ENCODE measurements around the gene XXYLT1. TPM values are rescaled to one million over a fixed set of nuclear protein-coding genes. Genes with fewer than 3 reads are reported as not detected.

The XXYLT1 gene
- total RNA-seq, 1 experiment from 2014 or later = 53.9 TPM

GRCh38 chr3:195282961-195283360 is 12.0 kb upstream of the XXYLT1 start:
- CTCF ChIA-PET = no interaction called here
- POLR2A ChIA-PET (ENCODE audit: low non-redundant PET) = no interaction called here
- no peak for DNase-seq (ENCODE audit: low spot score)
- Histone ChIP-seq H3K27me3 (replicated peaks; ENCODE audit: insufficient read depth, low read depth, low read length, poor library complexity) (no peaks in the 10 kb centered on the region), H3K4me1 (ENCODE audit: insufficient read depth, low read length, poor library complexity, severe bottlenecking) (no peaks in the 10 kb centered on the region), H3K27ac (ENCODE audit: low read depth, low read length, poor library complexity, severe bottlenecking) (no peak overlapping the region), H3K4me3 (ENCODE audit: low read depth, low read length, poor library complexity, severe bottlenecking) (no peak overlapping the region), H3K36me3 (ENCODE audit: insufficient read depth, low read length, poor library complexity, severe bottlenecking) (peaks cover 3% of the 10 kb centered on the region), H3K9me3 (ENCODE audit: low read depth, low read length, poor library complexity, severe bottlenecking) (no peaks in the 10 kb centered on the region)
- no TSS peak for BruUV-seq (replicated peaks)
- intact Hi-C loops (cut with micrococcal nuclease; ENCODE audit: unreplicated experiment) = no loop called here
- TF ChIP-seq EZH2 (IDR thresholded peaks at IDR 0.05; ENCODE audit: borderline replicate concordance, low read depth, low read length, poor library complexity, severe bottlenecking) = no peak
- no peak for TF ChIP-seq CTCF (conservative IDR thresholded peaks at IDR 0.05; ENCODE audit: low read depth, low read length)

- no peaks in the 10 kb centered on the region for H3K9me3 ChIP-seq (ENCODE audit: low read depth, low read length, poor library complexity, severe bottlenecking)
- H3K4me1 ChIP-seq (ENCODE audit: insufficient read depth, low read length, poor library complexity, severe bottlenecking) = peaks cover 12% of the 10 kb centered on the region
- ChIA-PET CTCF (no interaction called here), POLR2A (ENCODE audit: low non-redundant PET) (no interaction called here)
- no peak for DNase-seq (ENCODE audit: low spot score)
- no peak for TF ChIP-seq CTCF (conservative IDR thresholded peaks at IDR 0.05; ENCODE audit: low read depth, low read length)
- TF ChIP-seq EZH2 (IDR thresholded peaks at IDR 0.05; ENCODE audit: borderline replicate concordance, low read depth, low read length, poor library complexity, severe bottlenecking) = no peak
- no peak overlapping the region for H3K4me3 ChIP-seq (ENCODE audit: low read depth, low read length, poor library complexity, severe bottlenecking)
- no peaks in the 10 kb centered on the region for H3K27me3 ChIP-seq (replicated peaks; ENCODE audit: insufficient read depth, low read depth, low read length, poor library complexity)
- H3K36me3 ChIP-seq (ENCODE audit: insufficient read depth, low read length, poor library complexity, severe bottlenecking) = no peaks in the 10 kb centered on the region
- H3K27ac ChIP-seq (ENCODE audit: low read depth, low read length, poor library complexity, severe bottlenecking) = no peak overlapping the region
- BruUV-seq (replicated peaks) = no TSS peak
- intact Hi-C loops (cut with micrococcal nuclease; ENCODE audit: unreplicated experiment) = loop anchor here (5.0 kb wide), 1 partner anchor 168 kb away; the partner anchor contains the start of gene ACAP2
Observed at GRCh38 chr3:195274259-195274966, 3.5 kb upstream of the XXYLT1 start.

GRCh38 chr3:195271410-195272243 is 668 bp upstream of the XXYLT1 start:
- intact Hi-C loops (cut with micrococcal nuclease; ENCODE audit: unreplicated experiment) = loop anchor here (1.0 to 5.0 kb wide), 3 partner anchors 171 to 579 kb away; partner anchors contain the start of gene ACAP2
- BruUV-seq (replicated peaks) = TSS peak; percentile 75
- CTCF ChIA-PET = interaction anchor here (0.5 to 2.4 kb wide), 14 partner anchors 9 to 600 kb away, joined by 3 to 18 read pairs (median 4); partner anchors contain the start of genes ACAP2 and LSG1

More at GRCh38 chr3:195271410-195272243, 668 bp upstream of the XXYLT1 start:
- DNase-seq (ENCODE audit: low spot score) = peak; percentile 95
- no peaks in the 10 kb centered on the region for H3K9me3 ChIP-seq (ENCODE audit: low read depth, low read length, poor library complexity, severe bottlenecking)
- TF ChIP-seq EZH2 (IDR thresholded peaks at IDR 0.05; ENCODE audit: borderline replicate concordance, low read depth, low read length, poor library complexity, severe bottlenecking) (no peak), CTCF (conservative IDR thresholded peaks at IDR 0.05; ENCODE audit: low read depth, low read length) (peak; percentile 99)
- peak overlapping the region; percentile 67 for H3K4me3 ChIP-seq (ENCODE audit: low read depth, low read length, poor library complexity, severe bottlenecking)
- H3K36me3 ChIP-seq (ENCODE audit: insufficient read depth, low read length, poor library complexity, severe bottlenecking) = no peaks in the 10 kb centered on the region
- peaks cover 16% of the 10 kb centered on the region for H3K4me1 ChIP-seq (ENCODE audit: insufficient read depth, low read length, poor library complexity, severe bottlenecking)
- peak overlapping the region; percentile 83 for H3K27ac ChIP-seq (ENCODE audit: low read depth, low read length, poor library complexity, severe bottlenecking)
- POLR2A ChIA-PET (ENCODE audit: low non-redundant PET) = interaction anchor here (0.6 kb wide), 1 partner anchor 599 kb away, joined by 4 read pairs; no protein-coding TSS in a partner anchor
- H3K27me3 ChIP-seq (replicated peaks; ENCODE audit: insufficient read depth, low read depth, low read length, poor library complexity) = no peaks in the 10 kb centered on the region
